GM21423 (cell line): ENCODE data around the gene NECAB2.
A peak's percentile ranks its signal among the peaks of the same experiment; 100 is the strongest.

Experiments
- ATAC-seq: cut with Tn5 transposase; IDR thresholded peaks from one replicate; pipeline ENCODE4 v1.9.1; 2021; ENCODE audit warnings: mild to moderate bottlenecking, moderate library complexity; ENCODE audit not compliant: unreplicated experiment

The NECAB2 gene

GRCh38 chr16:83951544-83951943 is 16.5 kb upstream of the NECAB2 start:
- no peak for ATAC-seq

- no peak for ATAC-seq
These were observed 15.5 kb upstream of the NECAB2 start for GRCh38 chr16:83952587-83952939.

- ATAC-seq: peak; percentile 87
These were observed 14.9 kb upstream of the NECAB2 start, which contains the start of gene OSGIN1 for GRCh38 chr16:83952940-83953795. TSS of gene OSGIN1 (plus strand) at chr16:83953240. CDS start at chr16:83957672, 4,432 bp downstream.

- ATAC-seq: no peak
These were observed 14.1 kb upstream of the NECAB2 start for GRCh38 chr16:83953796-83954576.

GRCh38 chr16:83954577-83955016 is 13.4 kb upstream of the NECAB2 start:
- no peak for ATAC-seq

GRCh38 chr16:83955218-83956130 is 12.6 kb upstream of the NECAB2 start:
- ATAC-seq: no peak

- peak; percentile 32 for ATAC-seq
These were observed 11.4 kb upstream of the NECAB2 start for GRCh38 chr16:83956336-83957289.

- ATAC-seq: no peak
These were observed 10.7 kb upstream of the NECAB2 start for GRCh38 chr16:83957296-83957855.

- no peak for ATAC-seq
These were observed 9.8 kb upstream of the NECAB2 start for GRCh38 chr16:83958137-83958845.

- ATAC-seq: no peak
These were observed 9.0 kb upstream of the NECAB2 start for GRCh38 chr16:83958846-83959565.

GRCh38 chr16:83959656-83960434 is 8.2 kb upstream of the NECAB2 start:
- no peak for ATAC-seq

- ATAC-seq: no peak
These were observed 7.4 kb upstream of the NECAB2 start for GRCh38 chr16:83960521-83961249.

- no peak for ATAC-seq
These were observed 6.5 kb upstream of the NECAB2 start for GRCh38 chr16:83961591-83961990.

GRCh38 chr16:83963277-83964119 is 4.5 kb upstream of the NECAB2 start:
- ATAC-seq: no peak

- no peak for ATAC-seq
These were observed 3.2 kb upstream of the NECAB2 start for GRCh38 chr16:83964684-83965443.
